GM12892 (cell line): Measurements from ENCODE around the gene FRMPD2.

Experiments
- POLR2A ChIP-seq: IDR thresholded peaks from 2 replicates; pipeline ENCODE4 v1.6.1; 2011; ENCODE audit warnings: low read depth, low read length, control low read depth
- POLR2AphosphoS5 ChIP-seq: IDR thresholded peaks from 2 replicates; pipeline ENCODE4 v1.6.1; 2011; ENCODE audit warnings: low read depth, low read length, control low read depth
- TAF1 ChIP-seq: IDR thresholded peaks from 2 replicates; pipeline ENCODE4 v1.6.1; 2011; ENCODE audit warnings: low read depth, mild to moderate bottlenecking, control low read depth, low read length, borderline replicate concordance

DNA sequence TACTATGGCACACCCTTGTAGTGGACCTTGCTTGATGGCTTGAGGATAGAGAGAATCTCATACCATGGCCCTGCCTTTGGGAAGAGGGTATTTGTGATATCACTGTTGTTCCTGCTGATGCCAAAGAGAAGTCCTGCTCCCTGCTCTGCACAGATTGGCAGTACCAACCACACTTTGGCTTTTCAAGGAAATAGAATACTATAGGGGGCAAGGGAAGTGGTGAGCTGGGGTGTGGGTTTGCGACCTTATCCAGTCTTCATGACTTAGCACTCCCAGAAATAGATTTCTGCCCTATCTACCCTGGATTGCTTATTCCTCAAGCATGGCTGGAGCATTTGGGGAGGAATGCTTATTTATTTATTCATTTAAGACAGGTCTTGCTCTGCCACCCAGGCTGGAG, 25.2 kb upstream of the FRMPD2 start:
- TF ChIP-seq POLR2A, result no peak
- no peak for TF ChIP-seq POLR2AphosphoS5
- no peak for TF ChIP-seq TAF1
